ENCODE measurements around the gene ARHGAP31. TPM values are rescaled to one million over a fixed set of nuclear protein-coding genes. Genes with fewer than 3 reads are reported as not detected.
A peak's percentile ranks its signal among the peaks of the same experiment; 100 is the strongest.

ARHGAP31 gene
- total RNA-seq, 3 donors from 2014 or later (not counting 1 experiment from before 2014, with no cell fraction given), result 4.1 to 8.4 (median 8.4) TPM

DNA sequence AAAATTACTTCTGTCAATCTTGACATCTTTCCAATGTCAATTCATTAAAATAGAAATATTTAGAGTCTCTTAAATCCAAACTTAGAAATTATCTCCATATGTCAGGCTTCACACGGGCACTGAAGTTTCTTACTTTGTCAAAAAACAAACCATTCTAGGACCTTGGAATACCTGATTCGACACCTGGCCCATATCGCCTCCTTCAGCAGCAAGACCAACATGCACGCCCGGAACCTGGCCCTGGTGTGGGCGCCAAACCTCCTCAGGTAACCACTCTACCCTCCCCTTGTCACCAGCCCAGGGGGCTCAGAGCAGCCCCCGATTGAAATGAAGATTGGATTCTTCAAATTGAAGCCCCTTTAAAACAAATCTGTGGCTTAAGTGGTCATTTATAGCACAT is 88.0 kb downstream of the ARHGAP31 start:
- intact Hi-C loops (cut with micrococcal nuclease), result no loop called here

DNA sequence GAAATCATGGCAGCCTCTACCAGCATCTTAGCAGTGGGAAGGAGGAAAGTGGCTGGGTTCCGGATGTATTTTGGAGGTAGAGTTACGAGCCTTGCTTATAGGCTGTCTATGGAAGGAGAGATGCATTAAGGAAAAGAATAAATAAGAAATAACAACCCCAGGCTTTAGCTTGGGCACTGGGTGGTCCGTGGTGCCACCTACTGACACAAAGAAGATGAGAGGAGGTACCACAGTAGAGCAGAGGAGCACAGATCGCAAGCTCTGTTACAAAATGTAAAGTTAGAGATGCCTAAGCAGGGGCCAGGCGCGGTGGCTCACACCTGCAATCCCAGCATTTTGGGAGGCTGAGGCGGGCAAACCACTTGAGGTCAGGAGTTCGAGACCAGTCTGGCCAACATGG is 94.4 kb downstream of the ARHGAP31 start:
- WGBS (ENCODE audit: insufficient coverage), result 98% methylated on average over 7 of the region's 8 CpGs
- intact Hi-C loops (cut with micrococcal nuclease), result no loop called here
- no peaks in the 10 kb centered on the region for H3K27me3 ChIP-seq (ENCODE audit: control insufficient read depth, insufficient read depth, low read length)
- Mint-ChIP-seq H3K36me3 (peaks cover 6% of the 10 kb centered on the region), H3K9me3 (no peaks in the 10 kb centered on the region), H3K27me3 (ENCODE audit: low read depth in 2 of 2) (no peaks in the 10 kb centered on the region), H3K27ac (no peak overlapping the region), H3K4me3 (no peak overlapping the region), H3K4me1 (no peaks in the 10 kb centered on the region)
- H3K9me3 ChIP-seq (ENCODE audit: control insufficient read depth, insufficient read depth, low read length), result no peaks in the 10 kb centered on the region
- peak in 1 of 3 donors; percentile 50 for ATAC-seq
- TF ChIP-seq, protein P1, sequence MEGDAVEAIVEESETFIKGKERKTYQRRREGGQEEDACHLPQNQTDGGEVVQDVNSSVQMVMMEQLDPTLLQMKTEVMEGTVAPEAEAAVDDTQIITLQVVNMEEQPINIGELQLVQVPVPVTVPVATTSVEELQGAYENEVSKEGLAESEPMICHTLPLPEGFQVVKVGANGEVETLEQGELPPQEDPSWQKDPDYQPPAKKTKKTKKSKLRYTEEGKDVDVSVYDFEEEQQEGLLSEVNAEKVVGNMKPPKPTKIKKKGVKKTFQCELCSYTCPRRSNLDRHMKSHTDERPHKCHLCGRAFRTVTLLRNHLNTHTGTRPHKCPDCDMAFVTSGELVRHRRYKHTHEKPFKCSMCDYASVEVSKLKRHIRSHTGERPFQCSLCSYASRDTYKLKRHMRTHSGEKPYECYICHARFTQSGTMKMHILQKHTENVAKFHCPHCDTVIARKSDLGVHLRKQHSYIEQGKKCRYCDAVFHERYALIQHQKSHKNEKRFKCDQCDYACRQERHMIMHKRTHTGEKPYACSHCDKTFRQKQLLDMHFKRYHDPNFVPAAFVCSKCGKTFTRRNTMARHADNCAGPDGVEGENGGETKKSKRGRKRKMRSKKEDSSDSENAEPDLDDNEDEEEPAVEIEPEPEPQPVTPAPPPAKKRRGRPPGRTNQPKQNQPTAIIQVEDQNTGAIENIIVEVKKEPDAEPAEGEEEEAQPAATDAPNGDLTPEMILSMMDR (IDR thresholded peaks at IDR 0.05), result no peak
- DNase-seq, result no peak
- peaks cover 12% of the 10 kb centered on the region for H3K36me3 ChIP-seq (ENCODE audit: control insufficient read depth, insufficient read depth, low read length)
- H3K4me1 ChIP-seq (ENCODE audit: control insufficient read depth, insufficient read depth, low read length), result no peaks in the 10 kb centered on the region
- H3K27ac ChIP-seq (ENCODE audit: low read length), result no peak overlapping the region
- H3K4me3 ChIP-seq (ENCODE audit: low read length), result no peak overlapping the region

More for the DNA sequence above, 88.0 kb downstream of the ARHGAP31 start:
- Histone ChIP-seq H3K27me3 (ENCODE audit: control insufficient read depth, insufficient read depth, low read length) (no peaks in the 10 kb centered on the region), H3K4me1 (ENCODE audit: control insufficient read depth, insufficient read depth, low read length) (no peaks in the 10 kb centered on the region), H3K36me3 (ENCODE audit: control insufficient read depth, insufficient read depth, low read length) (peaks cover 15% of the 10 kb centered on the region), H3K9me3 (ENCODE audit: control insufficient read depth, insufficient read depth, low read length) (no peaks in the 10 kb centered on the region), H3K27ac (ENCODE audit: low read length) (no peak overlapping the region), H3K4me3 (ENCODE audit: low read length) (no peak overlapping the region)
- Mint-ChIP-seq H3K27me3 (ENCODE audit: low read depth in 2 of 2) (no peaks in the 10 kb centered on the region), H3K9me3 (no peaks in the 10 kb centered on the region), H3K36me3 (no peaks in the 10 kb centered on the region), H3K4me1 (no peaks in the 10 kb centered on the region), H3K4me3 (no peak overlapping the region), H3K27ac (no peak overlapping the region)
- 98% methylated on average over 7 of the region's 7 CpGs for WGBS (ENCODE audit: insufficient coverage)
- no peak for ATAC-seq
- no peak for DNase-seq
- TF ChIP-seq, protein P1 (IDR thresholded peaks at IDR 0.05), result no peak

DNA sequence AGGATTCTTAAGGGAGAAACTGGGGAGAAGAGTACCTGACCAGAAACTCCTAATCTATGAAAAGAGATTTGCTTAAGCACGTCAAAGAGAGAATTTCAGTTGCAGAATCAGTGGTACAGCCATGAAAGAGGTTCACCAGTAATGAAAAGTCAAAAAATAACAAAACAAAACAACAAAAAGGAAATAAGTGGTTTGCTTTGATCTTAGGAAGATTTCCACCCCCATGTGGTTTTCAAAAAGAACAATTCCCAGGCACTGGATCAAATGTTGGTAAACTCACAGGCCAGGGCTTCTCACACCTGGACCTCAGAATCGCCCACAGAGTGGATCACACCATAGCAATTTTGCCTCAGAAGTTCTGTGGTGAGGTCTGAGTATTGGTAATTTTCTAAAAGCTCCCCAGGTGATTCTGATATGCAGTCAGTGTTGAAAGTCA is 101.8 kb downstream of the ARHGAP31 start:
- intact Hi-C loops (cut with micrococcal nuclease), result no loop called here
- Mint-ChIP-seq H3K27me3 (ENCODE audit: low read depth in 2 of 2) (no peaks in the 10 kb centered on the region), H3K4me3 (no peak overlapping the region), H3K9me3 (no peaks in the 10 kb centered on the region), H3K4me1 (peaks cover 7 to 12% of the 10 kb centered on the region in 2 donors), H3K36me3 (peaks cover 12% of the 10 kb centered on the region), H3K27ac (no peak overlapping the region)
- ATAC-seq (no peak), DNase-seq (no peak)
- no peaks in the 10 kb centered on the region for H3K9me3 ChIP-seq (ENCODE audit: control insufficient read depth, insufficient read depth, low read length)
- H3K27ac ChIP-seq (ENCODE audit: low read length), result no peak overlapping the region
- H3K4me3 ChIP-seq (ENCODE audit: low read length), result no peak overlapping the region
- TF ChIP-seq, protein P1 (IDR thresholded peaks at IDR 0.05), result no peak
- H3K36me3 ChIP-seq (ENCODE audit: control insufficient read depth, insufficient read depth, low read length), result peaks cover 20% of the 10 kb centered on the region
- H3K27me3 ChIP-seq (ENCODE audit: control insufficient read depth, insufficient read depth, low read length), result no peaks in the 10 kb centered on the region
- H3K4me1 ChIP-seq (ENCODE audit: control insufficient read depth, insufficient read depth, low read length), result peaks cover 4% of the 10 kb centered on the region
- WGBS (ENCODE audit: insufficient coverage), result 48% methylated on average over 2 of the region's 2 CpGs

DNA sequence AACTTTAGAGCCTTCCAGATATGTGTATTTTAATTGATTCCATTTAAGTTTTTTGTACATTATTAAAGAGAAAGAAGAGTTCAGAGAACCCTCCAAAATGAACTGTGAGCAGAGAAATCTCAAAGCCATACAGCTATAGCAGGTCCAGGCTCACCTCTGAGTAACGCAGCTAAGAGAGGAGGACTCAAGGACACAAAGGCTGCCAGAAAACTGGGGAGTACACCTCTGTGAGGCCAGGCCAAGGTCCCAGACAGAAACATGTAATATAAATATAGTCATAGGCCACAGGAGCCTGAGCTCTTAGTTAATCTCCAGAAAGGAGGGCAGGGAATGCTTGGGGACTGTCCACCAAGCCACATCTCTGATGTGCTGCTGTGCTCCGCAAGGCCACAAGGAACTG is 102.7 kb downstream of the ARHGAP31 start:
- WGBS (ENCODE audit: insufficient coverage), result 97% methylated on average over 2 of the region's 2 CpGs

More for the DNA sequence above, 102.7 kb downstream of the ARHGAP31 start:
- no peak overlapping the region for H3K27ac ChIP-seq (ENCODE audit: low read length)
- no peaks in the 10 kb centered on the region for H3K27me3 ChIP-seq (ENCODE audit: control insufficient read depth, insufficient read depth, low read length)
- H3K4me3 ChIP-seq (ENCODE audit: low read length), result no peak overlapping the region
- peaks cover 7 to 12% of the 10 kb centered on the region in 2 donors for H3K4me1 Mint-ChIP-seq
- H3K36me3 Mint-ChIP-seq, result peaks cover 12% of the 10 kb centered on the region
- TF ChIP-seq, protein P1 (IDR thresholded peaks at IDR 0.05), result no peak
- H3K36me3 ChIP-seq (ENCODE audit: control insufficient read depth, insufficient read depth, low read length), result peaks cover 16% of the 10 kb centered on the region
- peaks cover 4% of the 10 kb centered on the region for H3K4me1 ChIP-seq (ENCODE audit: control insufficient read depth, insufficient read depth, low read length)
- no peaks in the 10 kb centered on the region for H3K27me3 Mint-ChIP-seq (ENCODE audit: low read depth in 2 of 2)
- H3K27ac Mint-ChIP-seq, result no peak overlapping the region
- H3K9me3 Mint-ChIP-seq, result no peaks in the 10 kb centered on the region
- no peak for DNase-seq
- no peak for ATAC-seq
- intact Hi-C loops (cut with micrococcal nuclease), result no loop called here
- H3K4me3 Mint-ChIP-seq, result no peak overlapping the region
- H3K9me3 ChIP-seq (ENCODE audit: control insufficient read depth, insufficient read depth, low read length), result no peaks in the 10 kb centered on the region

Measured in natural killer cell (primary cell).